Measurements from ENCODE around the gene NEK11.

- TF ChIP-seq CTCF (IDR thresholded peaks at IDR 0.05; ENCODE audit: poor library complexity, severe bottlenecking) (peak; percentile 51), POLR2AphosphoS5 (IDR thresholded peaks at IDR 0.05) (no peak), EP300 (conservative IDR thresholded peaks at IDR 0.05; ENCODE audit: poor library complexity, severe bottlenecking) (no peak), EZH2 (IDR thresholded peaks at IDR 0.05; ENCODE audit: borderline replicate concordance, insufficient read depth, low read length, poor library complexity, severe bottlenecking) (no peak), MXI1 (conservative IDR thresholded peaks at IDR 0.05; ENCODE audit: poor library complexity, severe bottlenecking) (peak; percentile 62), TAF1 (IDR thresholded peaks at IDR 0.05; ENCODE audit: low read depth) (no peak)
Observed at GRCh38 chr3:131381445-131382291, 355.0 kb downstream of the NEK11 start, which contains the start of gene NUDT16.
